ENCODE results near the gene FHAD1.

The FHAD1 gene

GRCh38 chr1:15246960-15247614, at the start of gene FHAD1:
FHAD1 (plus strand) TSS chr1:15247223; CDS start chr1:15251785, 4,562 bp downstream.
- DNase-seq = peak; percentile 50

DNA sequence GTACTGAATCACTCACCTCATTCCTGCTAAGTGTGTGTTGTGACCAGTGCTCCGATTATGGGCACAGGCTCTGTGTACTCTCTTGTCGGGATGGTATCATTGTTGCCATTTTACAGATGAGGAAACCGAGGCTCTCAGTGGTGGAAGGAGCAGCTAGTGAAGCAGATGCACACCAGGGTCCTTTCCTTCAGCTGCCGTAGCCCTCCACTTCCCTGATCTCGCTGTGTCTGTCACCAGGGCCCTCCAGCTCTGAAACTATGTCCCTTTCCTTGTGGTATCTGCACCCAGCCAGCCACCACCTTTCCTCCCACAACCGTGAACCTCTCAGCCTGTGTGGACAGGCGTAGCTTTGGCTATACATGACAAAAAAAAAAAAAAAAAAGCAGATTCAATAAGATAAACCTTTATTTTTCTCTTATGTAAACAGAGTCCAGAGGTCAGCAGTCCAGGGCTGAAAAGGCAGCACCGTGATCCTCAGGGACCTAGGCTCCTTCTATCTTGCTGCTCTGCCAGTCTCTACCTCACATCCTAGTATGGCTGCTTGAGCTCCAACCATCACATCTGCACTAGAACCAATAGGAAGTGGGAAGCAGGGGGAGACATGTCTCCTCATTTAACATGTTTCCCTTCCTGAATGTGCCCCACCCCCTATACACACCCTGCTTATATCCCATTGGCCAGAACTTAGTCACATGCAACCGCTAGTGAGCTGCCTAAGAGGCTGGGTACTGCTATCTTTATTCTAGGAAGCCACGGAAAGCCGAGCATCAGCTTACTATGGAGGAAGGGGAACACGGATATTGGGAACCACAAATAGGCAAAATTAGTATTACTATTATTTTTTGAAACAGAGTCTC, 49.2 kb upstream of the FHAD1 start:
- DNase-seq = no peak

DNA sequence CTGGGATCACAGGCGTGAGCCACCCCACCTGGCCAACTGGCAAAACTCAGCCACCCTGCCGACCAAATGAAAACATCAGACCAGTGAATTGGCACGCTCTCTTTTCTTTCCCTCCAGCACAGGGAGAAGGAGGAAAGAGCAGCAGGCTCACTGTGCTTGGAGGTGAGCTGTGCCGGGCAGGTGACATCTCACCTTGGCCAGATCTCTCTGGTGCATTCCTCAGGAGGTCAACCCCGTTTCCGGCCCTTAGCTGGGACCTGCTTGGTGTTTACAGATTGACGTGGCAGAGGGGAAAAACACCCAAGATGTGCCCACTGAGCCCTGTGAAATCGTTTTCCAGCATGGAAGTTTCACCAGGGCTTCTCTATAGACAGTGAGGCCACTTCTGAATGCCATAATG, 48.3 kb upstream of the FHAD1 start:
- DNase-seq = no peak

DNA sequence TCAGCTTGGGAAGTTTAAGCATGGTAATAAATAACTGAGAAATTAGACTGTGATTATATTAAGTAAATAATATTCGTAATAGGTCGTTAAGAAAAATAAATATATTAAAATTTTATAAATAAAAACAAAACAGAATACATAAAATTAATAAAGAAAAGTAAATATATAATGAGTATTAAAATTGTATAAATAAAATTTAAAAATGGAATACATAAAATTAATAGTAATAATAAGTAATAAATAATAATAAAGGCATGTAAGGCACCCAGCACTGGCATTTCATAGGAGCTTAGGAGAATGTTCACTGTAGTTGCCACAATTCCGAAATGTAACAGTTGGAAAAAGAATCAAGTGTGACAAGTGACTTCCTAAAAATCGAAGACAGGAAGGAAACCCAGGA, 45.8 kb upstream of the FHAD1 start:
- no peak for DNase-seq

- no peak for DNase-seq
These were observed 45.0 kb upstream of the FHAD1 start for GRCh38 chr1:15201849-15202551.

GRCh38 chr1:15204931-15205330, 42.1 kb upstream of the FHAD1 start:
- DNase-seq = no peak

DNA sequence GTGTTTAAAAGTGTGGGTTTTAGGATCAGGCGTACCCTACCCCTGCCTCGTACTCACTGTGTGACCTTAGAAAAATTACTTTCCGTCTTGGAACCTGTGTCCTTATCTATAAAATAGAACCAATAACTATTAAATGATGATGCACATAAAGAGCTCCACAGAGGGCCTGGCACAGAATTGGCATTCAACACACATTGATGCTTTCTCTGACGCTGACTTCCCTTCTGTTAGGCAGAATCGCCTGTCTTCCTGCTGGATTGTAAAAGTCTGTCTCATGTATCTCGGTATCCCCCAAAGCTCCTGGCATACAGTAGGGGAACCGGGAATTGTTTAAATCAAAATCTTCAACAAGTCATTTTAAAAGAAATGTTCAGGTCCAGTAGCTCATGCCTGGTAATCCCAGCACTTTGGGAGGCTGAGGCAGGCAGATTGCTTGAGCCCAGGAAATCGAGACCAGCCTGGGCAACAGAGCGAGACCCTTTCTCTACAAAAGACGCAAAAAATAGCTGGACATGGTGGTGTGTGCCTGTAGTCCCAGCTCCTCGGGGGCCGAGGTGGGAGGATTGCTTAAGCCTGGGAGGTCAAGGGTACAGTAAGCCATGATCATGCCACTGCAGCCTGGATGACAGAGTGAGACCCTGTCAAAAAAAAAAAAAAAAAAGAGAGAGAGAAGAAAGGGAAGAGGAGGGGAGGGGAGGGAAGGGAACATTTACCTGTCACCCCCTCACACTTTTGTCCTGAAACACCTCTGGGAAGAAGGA, 41.3 kb upstream of the FHAD1 start:
- no peak for DNase-seq

GRCh38 chr1:15206418-15207030, 40.5 kb upstream of the FHAD1 start:
- DNase-seq = no peak

- DNase-seq = no peak
These were observed 39.8 kb upstream of the FHAD1 start for GRCh38 chr1:15207031-15207828.

GRCh38 chr1:15207829-15208429, 39.1 kb upstream of the FHAD1 start:
- DNase-seq = no peak

DNA sequence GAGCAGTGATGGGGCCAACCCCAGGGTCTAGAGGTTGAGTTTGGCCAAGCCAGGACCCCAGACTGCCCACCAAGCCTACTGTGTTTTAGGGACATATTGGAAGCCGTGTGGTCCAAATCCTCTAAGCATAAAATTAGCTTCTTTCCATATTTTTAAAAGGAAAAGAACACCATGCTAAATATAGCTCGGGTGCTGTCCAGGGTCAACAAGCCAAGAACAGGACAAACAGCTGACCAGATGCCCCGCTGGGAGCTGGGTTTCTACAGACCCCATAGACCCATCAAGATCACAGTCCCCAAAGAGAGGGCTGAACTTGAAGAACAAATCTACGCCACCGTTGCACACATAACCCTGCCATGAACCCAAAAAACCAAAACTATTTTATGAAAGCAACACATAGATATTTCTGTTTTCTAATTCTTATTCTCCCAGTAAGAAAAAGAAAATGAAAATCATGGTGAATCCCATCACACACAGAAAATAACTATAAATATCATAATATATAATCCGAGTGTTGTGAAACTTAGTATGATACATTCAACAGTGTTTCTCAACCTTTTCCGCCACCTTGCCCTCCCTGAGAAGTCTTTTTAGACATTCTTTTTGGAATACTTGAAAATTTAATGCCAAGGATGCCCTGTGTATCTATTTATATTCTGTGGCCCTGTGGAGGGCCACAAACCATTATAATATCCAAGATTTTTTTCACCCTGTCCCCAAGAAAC, 36.2 kb upstream of the FHAD1 start:
- DNase-seq = no peak

DNA sequence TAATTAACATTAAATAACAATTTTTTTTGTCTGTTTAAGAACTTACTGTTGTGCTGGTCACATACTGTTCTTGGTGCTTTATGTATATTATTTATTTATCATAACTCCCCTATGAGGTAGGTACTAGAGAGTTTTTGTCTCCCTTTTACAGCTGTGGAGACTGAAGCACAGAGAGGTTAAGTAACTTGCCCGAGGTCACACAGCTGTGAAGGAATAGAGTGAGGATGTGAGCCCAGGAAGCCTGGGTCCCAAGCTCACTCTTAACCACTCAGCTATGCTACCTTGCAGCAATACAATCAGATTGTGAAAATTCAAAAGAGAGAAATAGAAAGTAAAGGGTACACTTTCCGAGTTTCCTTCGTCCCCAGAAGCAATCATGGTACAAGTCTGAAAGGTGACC, 35.6 kb upstream of the FHAD1 start:
- DNase-seq = no peak

DNA sequence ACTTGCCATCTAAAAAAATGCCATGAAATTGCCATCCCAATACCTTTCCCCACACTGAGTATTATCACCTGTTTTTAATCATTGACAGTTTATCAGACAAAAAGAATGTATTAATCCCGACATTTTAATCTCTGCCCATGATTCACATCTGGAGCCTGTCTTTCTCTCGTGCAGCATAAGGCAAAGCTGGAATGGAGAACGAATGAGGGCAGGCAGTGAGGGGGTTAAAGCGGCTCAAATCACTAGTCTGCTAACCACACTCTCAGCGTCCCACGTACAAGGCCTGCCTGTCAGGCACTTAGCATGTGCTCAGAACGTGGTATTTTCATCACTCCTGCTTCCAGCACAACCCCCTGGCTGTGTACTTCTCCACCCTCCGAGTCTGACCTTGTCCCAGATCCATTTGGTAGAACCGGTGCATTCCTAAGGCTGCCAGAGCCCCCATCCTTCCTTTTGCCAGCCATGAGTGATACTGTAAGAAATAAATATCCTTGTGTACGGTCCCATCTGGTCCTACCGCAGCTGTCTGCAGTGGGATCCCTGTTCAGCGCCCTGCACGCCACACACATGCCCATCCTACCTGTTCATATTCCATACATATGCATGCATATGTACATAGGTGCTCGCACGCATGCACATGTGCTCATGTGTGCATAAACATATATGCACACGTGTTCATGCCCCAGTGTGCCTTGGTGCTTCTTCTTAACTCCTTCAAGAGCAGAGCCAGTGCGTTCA, 34.6 kb upstream of the FHAD1 start:
- DNase-seq = no peak

GRCh38 chr1:15212954-15213291, 34.1 kb upstream of the FHAD1 start:
- DNase-seq = no peak

DNA sequence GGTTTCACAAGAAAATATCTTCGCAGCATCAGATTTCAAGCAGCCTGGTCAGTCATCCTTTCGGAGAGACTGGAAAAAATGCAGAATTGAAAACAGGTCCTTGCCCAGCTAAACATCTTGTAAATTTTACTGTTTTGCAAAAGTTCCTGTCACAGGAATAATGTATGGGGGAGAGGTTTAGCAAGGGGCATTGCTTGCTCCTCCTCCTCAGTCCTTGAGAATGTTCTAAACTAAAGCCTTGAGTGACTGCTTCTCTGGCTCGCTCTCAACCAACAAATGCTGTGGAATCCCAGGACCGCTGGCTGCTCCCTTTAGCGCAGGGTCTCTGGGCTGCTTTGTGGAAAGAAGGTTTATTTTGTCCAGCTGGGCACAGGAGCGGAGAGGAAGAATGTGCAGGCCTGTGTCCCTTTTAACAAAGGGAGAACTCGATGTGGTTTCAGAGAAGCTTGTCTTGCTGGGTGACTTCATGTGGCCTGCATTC, 33.6 kb upstream of the FHAD1 start:
- DNase-seq = no peak

- no peak for DNase-seq
These were observed 32.5 kb upstream of the FHAD1 start for GRCh38 chr1:15214527-15214926.

GRCh38 chr1:15215116-15215515, 31.9 kb upstream of the FHAD1 start:
- DNase-seq = no peak

DNA sequence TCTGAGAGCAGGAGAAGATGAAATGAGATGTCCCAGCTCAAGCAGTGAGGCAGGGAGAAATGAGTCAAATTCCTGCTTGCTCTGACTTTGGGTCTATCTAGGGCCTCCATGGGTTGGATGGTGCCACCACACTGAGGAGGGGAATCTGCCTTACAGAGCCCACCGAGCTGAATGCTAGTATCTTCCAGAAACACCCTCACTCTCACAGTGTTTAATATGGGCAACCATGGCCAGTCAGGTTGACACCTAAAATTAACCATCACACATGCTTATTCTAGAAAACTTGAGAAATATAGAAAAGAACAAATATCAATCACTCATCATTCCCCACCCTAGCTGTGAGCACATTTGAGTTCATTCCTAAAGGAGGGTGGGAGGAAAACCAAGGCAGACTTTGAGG, 29.4 kb upstream of the FHAD1 start:
- DNase-seq = no peak

All from activated CD4-positive, alpha-beta T cell treated with anti-CD3 and anti-CD28 coated beads, Interleukin-2, amount 50 U/mL, for 16 hours (primary cell).